Dermis blood vessel endothelial cell (primary cell): Measurements from ENCODE around the gene MT1F. TPM values are rescaled to one million over a fixed set of nuclear protein-coding genes. Genes with fewer than 3 reads are reported as not detected.
A peak's percentile ranks its signal among the peaks of the same experiment; 100 is the strongest.
"Not testable (repeated sequence)": the region's sequence is repeated elsewhere in the genome, so short reads cannot be mapped to it uniquely, and the experiment has no call there.

Source experiments
- DNase-seq: peaks from one replicate; pipeline ENCODE4 v3.0.0; 2010
- total RNA-seq: library from RNA; depleted of rRNA; stranded (reverse); fragments of >200 nt; gene quantifications from 2 replicates; pipeline ENCODE4 v1.2.3, GENCODE V29; 2014

MT1F gene
- total RNA-seq: 0.34 and 0.93 TPM in 2 replicates

DNA sequence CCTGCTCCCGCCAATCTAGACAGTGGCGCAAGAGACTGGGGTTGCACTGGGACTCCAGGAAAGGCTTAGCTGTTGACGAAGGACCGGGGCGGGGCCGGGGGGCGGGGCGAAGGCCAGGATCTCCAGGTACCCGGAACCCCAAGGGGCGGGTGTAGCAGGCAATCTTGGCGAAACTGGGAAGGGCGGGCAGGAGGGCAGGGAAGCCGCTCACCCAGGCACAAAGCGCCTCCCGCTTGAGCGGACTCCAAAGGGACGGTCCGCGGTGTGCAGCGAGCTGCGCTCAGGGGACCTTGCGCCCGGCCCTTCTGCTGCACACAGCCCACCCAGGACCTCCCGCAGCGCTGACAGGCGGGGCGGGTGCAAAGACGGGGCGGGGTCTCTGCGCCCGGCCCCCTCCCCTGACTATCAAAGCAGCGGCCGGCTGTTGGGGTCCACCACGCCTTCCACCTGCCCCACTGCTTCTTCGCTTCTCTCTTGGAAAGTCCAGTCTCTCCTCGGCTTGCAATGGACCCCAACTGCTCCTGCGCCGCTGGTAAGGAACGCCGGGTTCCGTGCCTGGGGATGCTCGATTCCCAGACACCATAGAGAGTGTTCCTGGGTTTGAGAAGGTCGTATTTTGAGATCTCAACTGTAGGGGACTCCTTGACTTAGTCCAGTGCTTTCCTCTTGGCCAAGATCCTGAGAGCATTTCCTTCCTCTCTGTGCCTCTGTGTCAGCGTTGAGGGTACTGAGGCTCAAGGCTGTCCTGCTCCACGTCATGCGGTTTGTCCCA is at the start of gene MT1F:
Gene MT1F, plus strand, starts transcription at position 405 of the 772 bp plus-strand sequence. Its CDS starts 100 bp downstream, at position 505.
- DNase-seq: peak; percentile 50

DNA sequence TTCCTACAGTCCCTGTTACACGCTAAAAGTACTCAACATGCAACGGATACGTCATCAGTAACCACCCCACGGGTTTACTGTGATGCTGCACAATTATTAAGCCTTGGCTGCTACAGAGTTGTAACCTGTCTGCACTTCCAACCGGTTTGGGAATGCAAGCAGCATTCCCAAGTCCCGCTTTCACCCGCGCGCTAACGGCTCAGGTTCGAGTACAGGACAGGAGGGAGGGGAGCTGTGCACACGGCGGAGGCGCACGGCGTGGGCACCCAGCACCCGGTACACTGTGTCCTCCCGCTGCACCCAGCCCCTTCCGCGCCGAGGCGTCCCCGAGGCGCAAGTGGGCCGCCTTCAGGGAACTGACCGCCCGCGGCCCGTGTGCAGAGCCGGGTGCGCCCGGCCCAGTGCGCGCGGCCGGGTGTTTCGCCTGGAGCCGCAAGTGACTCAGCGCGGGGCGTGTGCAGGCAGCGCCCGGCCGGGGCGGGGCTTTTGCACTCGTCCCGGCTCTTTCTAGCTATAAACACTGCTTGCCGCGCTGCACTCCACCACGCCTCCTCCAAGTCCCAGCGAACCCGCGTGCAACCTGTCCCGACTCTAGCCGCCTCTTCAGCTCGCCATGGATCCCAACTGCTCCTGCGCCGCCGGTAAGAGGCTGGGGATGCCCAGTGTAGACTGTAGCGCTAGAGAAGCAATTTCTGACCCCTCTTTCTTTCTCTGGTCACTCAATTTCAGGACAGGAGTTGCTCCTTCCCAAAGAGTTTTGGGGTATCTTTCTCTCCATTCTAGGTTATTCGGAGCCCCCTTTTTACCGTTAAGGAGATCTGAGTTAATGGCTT is 49.5 kb upstream of the MT1F start, which contains the start of gene MT2A:
Gene MT2A, plus strand, starts transcription at position 542 of the 833 bp plus-strand sequence. Its CDS starts 72 bp downstream, at position 614.
- DNase-seq: peak; percentile 98

DNA sequence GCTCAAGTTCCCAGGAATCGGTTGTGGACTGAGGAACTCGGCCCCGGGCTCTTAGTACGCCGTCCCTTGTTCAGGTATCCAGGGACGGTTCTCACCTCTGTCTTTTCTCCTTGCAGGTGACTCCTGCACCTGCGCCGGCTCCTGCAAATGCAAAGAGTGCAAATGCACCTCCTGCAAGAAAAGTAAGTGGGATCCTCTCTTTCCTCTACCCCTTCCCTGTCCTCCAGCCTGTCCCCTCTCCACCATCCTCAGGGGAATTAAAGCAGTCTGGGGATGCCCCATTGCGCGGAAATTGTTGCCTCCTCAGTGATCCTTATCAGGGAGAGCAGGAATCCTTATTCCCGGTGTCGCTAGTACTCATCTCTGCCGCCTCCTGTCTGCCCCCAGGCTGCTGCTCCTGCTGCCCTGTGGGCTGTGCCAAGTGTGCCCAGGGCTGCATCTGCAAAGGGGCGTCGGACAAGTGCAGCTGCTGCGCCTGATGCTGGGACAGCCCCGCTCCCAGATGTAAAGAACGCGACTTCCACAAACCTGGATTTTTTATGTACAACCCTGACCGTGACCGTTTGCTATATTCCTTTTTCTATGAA is 48.8 kb upstream of the MT1F start:
- DNase-seq: peak; percentile 23

DNA sequence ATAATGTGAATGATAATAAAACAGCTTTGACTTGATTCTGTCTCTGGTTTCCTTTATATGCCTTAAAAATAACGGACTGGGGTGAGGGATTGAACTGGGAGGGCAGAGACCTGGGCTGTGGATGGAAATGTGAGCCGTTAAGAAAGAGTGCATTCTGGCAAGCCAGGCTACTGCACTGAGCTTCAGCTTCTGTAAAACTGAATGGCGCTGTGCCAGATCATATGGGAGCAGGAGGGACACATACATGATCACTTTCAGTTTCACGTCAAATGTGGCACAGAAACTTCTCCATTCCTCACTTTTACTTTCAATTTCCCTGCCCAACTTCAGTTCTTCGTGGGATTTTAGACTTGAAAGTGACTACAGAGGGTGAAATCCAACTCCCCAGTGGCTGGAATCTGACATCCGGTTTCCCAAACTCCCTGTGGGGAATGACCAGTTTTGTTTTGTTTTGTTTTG is 48.3 kb upstream of the MT1F start:
- DNase-seq: peak; percentile 85

DNA sequence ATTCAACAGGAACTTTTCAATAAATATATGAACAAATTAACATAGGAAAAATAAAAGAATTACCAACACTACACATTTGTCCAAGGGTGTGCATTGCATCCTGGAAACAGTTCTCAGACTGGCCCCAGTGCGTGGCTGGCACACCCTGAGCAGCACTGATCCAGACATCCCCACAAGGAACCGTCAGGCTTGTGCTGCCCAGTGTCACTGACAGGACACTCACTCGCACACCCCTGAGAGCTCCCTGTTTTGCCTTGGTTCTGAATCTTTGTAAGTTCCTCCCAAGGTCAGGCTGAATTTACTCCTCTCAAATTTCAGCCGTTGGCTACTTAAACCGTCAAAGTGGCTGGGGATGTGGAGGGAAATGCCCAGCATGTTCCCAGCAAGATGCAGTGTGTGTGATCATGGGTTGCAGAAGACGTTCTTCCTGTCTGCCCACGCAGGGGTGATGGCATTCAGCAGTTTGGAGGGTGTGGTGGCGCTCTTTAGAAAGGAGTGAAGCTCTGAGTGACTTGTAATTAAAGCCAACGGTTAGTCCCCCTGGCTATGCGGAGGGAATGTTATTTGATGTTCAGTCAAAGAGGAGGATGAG is 47.6 kb upstream of the MT1F start:
- peak; percentile 80 for DNase-seq

DNA sequence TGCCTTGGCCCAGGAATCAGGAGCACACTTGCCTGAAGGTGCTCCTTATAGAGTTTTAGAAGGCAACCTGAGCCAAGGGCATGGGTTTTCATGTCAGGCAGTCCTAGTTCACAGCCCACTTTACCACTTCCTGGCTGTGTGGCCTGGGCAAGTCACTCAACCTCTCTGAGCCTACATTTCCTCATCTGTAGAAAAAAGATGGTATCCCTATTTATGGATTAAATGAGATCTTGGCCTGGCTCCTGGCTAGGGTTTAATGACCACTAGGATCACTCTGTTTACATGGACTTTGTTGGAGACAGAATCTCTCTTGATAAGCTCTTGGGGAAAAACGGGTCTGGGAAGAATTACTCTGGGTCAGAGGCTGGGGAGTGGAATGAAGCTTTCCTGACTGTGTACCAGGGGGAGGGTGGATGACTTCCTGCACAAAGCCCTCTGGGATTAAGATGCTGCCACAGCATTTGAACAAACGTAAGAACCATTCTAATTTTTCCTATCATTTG is 47.1 kb upstream of the MT1F start:
- DNase-seq: peak; percentile 16

DNA sequence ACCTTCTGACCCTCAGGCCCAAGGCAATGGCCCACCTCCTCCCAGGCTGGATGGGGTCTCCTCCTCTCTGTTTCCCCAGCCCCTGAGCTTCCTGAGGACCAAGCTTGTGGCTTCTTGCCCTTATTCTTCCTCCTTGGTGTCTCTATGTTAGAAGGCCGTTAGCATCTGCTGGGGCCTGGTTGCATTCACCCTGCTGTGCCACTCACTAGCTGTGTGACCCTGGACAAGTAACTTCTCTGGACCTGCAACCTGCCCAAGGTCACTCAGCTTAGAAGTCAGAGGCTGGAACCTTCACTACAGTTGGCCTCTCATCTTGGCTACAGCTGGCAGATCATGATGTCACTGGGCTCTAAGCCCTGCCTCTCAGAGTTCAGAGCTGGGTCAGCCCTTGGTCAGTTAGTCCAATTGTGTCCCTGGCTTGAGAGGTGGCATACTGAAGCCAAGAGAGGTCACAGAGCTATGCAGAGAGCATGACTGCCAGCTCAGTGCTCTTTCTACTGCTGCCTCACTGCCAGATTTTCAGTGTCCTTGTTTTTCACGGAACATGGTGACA is 46.4 kb upstream of the MT1F start:
- DNase-seq: peak; percentile 68

DNA sequence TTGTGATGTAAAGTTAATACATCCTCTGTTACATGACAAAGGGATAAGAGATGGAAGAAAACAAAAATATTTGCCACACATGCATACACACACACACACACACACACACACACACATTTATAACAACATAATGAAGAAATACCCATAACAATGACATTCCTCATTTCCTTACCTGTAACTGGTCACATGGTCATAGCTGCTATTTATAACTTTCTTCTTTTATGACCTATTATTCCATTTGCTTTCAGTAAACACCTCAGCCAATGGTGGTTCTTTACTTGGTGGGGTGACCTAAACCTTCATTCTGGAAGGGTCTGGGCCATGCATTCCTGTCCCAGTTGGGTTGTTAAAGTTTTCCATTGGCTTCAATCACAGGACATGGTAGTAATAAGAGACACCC is 44.1 kb upstream of the MT1F start:
- peak; percentile 23 for DNase-seq

DNA sequence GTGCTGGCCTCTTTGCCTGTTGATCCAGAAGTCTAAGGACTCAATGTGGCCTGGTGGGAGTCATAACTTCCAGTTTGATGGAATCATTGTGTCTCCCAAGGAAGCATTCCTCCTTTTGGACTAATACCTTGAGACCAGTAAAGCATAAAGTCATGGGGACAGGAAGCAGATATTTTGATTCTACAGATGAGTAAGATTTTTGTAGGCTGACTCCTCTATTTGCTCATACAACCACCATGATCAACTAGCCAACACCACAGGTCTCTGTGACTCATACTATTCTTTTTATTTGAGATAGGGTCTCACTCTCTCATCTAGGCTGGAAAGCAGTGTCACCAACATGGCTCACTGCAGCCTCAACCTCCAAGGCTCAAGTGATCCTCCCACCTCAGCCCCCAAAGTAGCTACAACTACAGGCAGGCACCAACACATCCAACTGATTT is 43.2 kb upstream of the MT1F start:
- DNase-seq: peak; percentile 54

DNA sequence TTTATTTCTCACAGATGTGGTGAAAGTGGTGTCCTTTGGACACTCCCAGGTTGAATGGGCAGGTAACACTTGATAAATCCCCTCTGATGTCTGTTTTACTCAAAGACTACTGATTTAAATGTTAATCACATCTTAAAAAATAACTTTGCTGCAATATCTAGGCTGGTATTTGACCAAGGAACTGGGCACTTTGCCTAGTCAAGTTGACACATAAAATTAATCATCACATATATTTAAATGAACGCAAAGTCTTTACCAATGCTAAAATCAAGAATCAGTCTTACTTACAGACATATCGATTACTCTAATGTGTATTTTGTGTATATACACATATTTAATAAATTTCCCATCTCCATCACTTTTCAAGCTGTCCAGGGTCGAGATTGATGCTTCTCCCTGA is 42.4 kb upstream of the MT1F start:
- DNase-seq: no peak

DNA sequence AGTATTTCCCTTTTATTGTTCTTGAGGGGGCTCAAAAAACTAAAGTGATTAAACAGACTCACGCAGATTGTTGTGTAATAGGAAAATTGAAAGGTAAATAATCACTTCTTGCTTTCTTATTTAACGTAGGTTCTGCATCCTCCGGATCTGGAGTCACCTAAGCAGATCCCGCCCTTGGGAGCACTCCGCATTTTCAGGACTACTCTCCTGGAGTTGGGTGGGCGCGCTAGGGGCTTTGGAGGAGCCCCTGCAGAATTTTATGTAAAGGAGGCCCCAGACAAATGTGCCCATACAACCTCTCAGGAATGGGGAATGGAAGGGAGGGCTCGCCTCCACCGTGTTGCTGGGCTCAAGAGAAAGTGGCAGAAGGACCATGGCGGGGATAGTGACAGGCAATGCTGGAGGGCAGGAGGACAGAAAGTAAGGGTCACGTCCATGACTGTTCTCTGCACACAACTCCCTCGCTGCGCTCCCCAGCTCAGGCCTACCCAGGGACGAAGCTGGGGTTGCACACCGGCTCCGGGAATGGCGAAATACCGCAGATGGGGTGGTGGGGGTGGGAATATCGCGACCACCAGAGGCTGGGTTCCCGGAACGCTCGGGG is 41.0 kb upstream of the MT1F start:
- no peak for DNase-seq

DNA sequence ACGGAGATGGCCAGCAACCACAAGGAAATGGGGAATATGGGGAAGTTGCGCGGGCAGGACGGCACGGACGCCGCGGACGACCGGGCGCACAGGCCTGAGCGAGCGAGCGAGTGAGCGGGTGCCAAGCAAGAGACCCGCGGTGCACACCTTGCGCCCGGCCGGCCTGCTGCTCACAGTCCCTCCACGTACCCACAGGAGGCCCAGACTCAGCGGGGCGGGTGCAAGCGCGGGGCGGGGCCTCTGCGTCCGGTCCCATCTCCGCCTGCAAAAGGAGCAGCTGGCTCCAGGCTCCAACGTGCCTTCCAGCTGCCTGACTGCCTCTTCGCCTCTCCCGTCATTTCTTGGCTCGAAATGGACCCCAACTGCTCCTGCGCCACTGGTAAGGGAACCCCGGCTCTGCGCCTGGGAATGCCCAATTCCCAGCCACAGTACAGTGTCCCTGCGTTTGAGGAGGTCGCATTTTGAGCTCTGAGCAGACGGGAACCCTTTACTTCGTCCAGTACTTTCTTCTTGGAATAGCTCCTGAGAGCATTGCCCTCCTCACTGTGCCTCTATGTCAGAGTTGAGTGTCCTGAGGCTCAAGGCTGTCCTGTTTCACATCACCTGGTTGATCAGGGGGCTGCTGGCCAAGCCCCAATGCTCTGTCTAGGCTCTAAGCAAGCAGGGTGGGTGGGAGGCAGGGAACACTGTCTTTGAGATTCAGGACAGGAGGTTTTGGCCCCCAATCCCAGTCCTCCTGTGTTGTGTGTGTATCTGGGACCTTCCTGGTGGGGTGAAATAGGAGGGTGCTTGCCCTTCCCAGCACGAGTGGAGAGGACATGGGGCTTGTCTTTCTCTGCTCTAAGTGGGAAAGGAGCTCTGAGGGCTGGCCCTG is 40.3 kb upstream of the MT1F start:
- DNase-seq: peak; percentile 63

DNA sequence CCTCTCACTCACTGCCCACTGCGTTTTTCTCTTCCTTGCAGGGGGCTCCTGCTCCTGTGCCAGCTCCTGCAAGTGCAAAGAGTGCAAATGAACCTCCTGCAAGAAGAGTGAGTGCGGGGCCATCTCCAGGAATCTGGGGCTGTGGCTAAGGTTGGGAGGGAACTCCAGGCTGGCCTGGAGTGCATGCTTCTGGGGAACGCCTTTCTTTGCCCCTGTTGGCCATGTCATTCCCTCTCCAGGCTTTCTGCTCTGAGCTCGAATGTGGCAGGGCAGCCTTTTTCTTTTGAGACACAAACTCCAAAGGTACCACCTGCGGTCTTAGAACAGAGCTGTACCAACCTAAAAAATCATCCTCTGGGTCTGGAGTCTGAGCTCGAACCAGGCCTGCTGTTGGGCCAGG is 39.6 kb upstream of the MT1F start:
- DNase-seq: no peak

DNA sequence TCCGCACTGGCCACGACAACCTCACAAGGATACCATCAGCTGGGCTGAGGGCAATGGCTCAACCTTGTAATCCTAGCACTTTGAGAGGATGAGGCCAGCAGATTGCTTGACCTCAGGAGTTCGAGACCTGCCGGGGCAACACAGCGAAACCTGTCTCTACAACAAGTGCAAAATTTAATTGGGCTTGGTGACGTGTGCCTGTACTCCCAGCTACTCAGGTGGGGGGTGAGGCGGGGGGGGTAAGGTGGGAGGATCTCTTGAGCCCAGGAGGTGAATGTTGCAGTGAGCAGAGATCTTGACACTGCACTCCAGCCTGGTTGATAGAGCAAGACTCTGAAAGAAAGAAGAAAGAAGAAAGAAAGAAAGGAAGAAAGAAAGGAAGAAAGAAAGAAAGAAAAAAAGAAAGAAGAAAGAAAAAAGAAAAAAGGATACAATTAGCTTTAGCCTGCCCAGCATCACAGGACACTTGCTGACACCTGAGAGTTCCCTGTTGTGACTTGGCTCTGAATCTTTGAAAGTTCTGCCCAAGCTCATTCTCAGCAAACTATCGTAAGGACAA is 37.3 kb upstream of the MT1F start:
- DNase-seq: no peak

DNA sequence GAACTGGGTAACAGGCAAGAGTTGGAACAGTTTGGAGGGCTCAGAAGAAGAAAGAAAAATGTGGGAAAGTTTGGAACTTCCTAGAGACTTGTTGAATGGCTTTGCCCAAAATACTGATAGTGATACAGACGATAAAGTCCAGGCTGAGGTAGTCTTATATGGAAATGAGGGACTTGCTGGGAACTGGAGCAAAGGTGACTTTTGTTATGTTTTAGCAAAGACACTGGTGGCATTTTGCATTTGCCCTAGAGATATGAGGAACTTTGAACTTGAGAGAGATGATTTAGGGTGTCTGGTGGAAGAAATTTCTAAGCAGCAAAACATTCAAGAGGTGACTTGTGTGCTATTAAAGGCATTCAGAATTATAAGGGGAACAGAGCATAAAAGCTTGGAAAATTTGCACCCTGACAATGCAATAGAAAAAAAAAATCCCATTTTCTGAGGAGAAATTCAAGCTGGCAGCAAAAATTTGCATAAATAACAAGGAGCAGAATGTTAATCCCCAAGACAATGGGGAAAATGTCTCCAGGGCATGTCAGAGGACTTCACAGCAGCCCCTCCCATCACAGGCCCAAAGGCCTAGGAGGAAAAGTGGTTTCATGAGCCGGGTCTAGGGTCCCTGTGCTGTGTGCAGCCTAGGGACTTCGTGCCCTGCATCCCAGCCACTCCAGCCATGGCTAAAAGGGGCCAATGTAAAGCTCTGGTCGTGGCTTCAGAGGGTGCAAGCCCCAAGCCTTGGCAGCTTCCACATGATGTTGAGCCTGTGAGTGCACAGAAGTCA is 35.9 kb upstream of the MT1F start:
- DNase-seq: not testable (repeated sequence)

DNA sequence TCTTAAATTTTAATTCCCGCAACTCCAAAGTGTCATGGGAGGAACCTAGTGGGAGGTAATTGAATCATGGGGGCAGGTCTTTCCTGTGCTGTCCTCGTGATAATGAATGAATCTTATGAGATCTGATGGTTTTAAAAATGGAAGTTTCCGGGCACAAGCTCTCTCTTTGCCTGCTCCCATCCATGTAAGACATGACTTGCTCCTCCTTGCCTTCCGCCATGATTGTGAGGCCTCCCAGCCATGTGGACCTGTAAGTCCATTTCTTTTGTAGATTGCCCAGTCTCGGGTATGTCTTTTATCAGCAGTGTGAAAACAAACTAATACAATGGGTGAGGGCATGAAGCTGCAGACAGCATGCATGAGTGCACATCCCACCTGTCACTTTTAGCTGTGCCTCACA is 34.6 kb upstream of the MT1F start:
- not testable (repeated sequence) for DNase-seq

DNA sequence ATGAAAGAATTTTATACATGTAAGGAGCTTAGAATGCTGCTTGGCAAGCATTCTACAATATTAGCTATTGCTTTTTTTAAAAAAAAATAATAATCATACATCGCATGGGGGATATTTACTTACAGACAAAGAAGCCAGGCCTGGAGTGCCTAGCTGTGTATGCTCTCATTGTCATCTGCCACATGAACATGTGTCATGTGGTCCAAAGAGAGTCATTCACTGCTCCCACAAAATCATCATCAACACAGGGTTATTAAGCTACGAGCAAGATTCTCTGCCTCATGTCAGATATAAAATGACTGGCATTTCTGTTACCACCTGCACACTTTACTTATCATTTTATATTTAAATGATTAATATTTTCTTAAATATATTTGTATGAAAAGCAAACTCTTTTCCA is 34.1 kb upstream of the MT1F start:
- no peak for DNase-seq

DNA sequence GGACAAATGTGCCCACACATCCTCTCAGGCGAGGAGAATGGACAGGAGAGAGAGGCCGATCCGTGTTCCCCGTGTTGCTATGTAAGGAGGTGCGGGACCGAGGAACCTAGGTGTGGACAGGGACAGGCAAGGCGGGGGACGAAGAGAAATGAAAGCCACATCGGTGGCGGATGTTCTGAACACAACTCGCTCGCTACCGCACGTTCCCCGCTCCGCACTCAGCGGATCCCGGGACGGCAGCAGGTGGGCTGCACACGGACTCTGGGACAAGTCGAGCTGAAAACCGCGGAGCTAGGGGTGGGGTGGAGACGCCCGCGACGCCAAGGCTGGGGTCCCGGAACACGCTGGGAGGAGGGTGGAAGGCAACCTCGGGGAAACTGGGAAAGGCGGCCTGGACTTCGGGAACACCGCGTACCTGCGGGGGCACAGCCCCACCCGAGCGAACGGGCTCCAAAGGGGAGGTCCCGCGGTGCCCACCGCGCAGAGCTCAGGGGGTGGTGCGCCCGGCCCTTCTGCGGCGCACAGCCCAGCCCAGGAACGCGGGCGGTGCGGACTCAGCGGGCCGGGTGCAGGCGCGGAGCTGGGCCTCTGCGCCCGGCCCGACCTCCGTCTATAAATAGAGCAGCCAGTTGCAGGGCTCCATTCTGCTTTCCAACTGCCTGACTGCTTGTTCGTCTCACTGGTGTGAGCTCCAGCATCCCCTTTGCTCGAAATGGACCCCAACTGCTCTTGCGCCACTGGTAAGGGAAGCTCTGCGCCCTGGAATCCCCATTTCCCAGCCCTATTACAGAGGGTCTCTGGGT is 32.4 kb upstream of the MT1F start, which contains the start of gene MT1E:
Gene MT1E, plus strand, starts transcription at position 642 of the 803 bp plus-strand sequence. Its CDS starts 71 bp downstream, at position 713.
- peak; percentile 81 for DNase-seq
